Measurements from ENCODE around the gene TDRD9. TPM values are rescaled to one million over a fixed set of nuclear protein-coding genes. Genes with fewer than 3 reads are reported as not detected.
"Not testable (repeated sequence)": the region's sequence is repeated elsewhere in the genome, so short reads cannot be mapped to it uniquely, and the experiment has no call there.

The TDRD9 gene
- total RNA-seq, 1 donor from 2014 or later, result 0.96 TPM

DNA sequence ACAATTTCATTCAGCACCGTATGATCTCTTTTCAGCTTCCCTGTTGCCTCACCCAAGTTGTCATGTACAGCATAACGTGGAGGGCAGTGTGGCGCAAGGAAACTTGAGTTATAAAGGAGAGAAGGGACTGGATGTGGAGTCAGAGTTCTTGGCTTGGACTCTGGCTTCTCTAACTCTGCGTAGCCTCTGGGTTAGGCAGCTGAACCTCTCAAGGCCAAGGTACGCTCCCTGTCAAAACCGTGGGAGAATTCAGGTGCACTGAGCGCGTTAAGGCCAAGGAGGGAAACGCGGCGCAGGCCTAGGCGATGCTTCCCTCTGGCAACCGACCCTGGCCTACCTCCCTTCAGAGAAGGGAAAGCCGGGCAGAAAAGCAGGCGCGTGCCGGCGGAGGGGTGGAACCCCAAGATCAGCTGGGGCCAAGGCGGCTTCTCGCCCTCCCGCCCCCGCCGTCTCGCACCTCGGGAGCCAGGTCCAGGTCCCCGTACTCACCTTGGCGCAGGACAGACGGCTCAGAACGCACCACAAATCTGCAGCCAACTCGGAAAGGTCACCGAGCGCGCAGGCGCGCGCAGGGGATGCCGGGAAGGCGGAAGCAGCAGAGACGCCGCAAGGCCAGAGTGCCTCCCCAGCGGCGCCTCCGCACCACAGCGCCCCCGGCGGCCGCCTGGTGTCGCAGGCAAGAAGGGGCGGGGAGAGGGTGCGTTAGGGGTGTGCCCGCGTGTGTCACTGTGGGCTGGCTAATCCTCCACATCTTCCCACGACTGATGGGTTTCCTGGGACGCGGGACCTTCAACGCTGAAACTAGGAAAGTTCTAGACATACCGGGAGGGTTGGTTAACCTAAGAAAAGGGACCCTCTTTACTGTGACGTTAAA, 7.0 kb upstream of the TDRD9 start:
- peak; percentile 93 for DNase-seq (ENCODE audit: low spot score)

DNA sequence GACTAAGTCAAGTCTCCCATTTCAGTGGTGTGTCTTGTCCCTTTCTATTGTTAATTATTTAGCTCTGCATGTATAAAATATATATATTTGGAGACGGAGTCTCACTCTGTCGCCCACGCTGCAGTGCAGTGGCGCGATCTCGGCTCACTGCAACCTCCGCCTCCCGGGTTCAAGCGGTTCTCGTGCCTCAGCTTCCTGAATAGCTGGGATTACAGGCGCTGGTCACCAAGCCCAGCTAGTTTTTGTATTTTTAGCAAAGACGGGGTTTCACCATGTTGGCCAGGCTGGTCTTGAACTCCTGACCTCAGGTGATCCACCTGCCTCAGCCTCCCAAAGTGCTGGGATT, 6.4 kb upstream of the TDRD9 start:
- not testable (repeated sequence) for DNase-seq (ENCODE audit: low spot score)

DNA sequence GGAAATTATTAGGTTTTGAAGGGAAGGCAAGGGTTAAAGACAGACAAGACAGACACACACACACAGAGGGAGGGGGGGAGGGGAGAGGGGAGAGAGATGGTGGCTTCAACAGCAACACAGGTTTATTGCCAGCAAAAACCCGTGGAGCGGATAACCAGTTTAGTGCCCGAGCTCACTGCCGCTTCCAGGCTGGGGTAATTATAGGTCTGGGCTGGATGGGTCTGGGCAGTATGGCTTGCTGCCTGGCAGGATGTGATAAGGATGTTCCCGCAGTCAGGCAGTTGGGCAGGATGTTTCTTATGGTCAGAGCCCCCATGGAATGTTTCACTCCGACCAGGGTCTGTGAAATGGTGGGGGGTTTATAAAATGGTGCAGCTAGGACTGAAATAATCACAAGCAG, 4.4 kb upstream of the TDRD9 start:
- DNase-seq (ENCODE audit: low spot score), result peak; percentile 19

DNA sequence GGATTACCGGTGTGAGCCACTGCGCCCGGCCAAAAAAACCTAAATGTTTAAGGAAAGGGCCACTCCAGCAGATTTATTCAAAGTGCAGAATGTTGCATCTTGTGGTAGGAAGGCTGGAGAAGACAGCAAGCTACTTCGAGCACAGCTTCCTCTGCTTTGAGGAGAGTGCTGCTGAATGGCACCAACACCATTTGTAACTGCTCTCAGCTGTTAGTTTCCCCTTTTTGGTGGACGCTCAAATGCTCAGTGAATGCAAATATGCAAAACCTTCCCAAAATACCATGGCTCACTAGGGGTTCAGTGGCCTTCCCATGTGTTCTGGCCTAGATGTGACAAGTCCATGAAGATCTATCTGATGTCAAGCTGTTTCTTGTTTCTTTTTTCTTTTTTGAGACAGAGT, 2.9 kb upstream of the TDRD9 start:
- DNase-seq (ENCODE audit: low spot score), result no peak

DNA sequence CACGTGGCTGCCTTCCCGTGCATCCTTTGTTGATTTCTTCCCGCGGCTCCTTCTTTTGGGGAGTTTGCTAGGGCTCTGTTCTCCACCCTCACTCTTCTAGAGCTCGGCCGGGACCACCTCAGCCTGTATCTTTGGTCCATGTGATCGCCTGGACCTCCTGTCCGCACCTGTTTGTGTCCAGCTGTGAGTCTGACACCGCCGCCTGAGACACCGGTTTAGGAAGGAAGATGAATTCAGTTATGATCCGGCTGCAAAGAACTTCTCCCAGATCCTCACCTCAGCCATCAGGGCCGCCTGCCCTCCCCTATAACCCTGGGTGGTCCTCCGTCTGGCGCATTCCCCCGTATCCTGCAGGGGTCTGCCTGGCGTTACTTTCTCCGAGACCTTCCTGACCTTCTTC, 690 bp upstream of the TDRD9 start:
- no peak for DNase-seq (ENCODE audit: low spot score)

DNA sequence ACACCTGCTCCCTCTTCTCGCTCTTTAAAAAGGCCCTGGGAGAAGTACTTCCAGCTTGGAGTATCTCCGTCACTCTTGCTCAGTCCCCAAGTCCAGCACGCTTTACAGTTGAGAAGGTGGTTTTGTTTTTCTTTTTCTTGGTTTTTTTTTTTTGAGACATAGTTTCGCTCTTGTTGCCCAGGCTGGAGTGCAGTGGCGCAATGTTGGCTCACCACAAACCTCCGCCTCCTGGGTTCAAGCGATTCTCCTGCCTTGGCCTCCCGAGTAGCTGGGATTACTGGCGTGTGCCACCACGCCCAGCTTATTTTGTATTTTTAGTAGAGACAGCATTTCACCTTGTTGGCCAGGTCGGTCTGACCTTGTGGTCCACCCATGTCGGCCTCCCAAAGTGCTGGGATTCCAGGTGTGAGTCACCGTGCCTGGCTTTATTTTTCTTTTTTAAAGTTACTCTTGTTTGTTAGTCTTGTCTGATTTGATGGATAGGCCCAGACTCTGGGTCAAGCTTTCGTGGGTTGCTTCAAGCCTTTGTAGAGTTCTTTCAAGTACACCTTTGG, 1.9 kb downstream of the TDRD9 start:
- DNase-seq (ENCODE audit: low spot score), result no peak

DNA sequence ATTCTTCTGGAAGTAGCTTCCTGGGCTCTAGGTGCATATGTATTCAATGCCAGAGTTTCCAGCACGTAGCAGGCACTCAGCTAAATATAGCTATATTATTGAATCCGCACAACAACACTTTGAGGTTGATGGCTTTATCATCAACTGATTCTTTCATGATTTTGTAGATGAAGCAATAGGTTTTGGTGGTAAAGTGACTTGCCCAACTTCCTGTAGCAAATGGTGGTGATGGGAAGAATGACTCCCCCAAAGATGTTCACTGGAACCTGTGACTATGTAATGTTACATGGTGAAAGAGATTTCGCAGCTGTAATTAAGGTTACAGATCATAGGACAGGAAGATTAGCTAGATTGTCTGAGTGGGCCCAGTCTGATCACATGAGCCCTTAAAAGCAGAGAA, 3.2 kb downstream of the TDRD9 start:
- no peak for DNase-seq (ENCODE audit: low spot score)

DNA sequence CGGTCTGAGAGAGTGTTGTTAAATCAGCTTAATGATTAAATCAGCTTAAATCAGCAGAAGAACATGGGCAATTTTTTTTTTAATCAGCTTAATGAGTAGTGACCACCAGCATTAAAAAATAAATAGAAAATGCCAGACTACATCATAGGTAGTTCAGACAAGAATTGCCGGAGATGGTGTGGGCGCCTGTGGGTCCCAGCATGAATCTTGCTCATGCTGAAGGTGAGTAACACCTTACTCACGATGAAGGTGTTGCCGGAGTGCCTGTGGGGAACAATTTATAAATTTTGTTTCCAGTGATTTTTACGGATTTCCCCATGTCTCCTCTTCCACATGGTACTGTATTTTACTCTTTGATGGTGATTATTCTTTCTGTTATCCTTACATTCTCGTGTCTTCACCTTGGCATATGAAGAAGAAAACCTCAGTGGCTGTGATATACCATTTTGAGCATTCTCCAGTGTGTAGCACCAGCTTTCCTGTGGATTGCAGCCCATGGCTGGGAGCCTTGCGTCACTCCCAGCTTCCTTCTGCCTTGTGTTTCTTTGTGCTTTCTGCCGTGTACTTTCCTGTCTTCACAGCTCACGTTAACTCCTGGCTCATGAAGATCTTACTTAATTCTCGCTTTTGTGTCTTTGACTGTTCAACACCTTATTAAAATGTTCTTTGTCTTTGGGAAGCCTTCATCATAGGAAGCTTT, 4.7 kb downstream of the TDRD9 start:
- DNase-seq (ENCODE audit: low spot score), result no peak

DNA sequence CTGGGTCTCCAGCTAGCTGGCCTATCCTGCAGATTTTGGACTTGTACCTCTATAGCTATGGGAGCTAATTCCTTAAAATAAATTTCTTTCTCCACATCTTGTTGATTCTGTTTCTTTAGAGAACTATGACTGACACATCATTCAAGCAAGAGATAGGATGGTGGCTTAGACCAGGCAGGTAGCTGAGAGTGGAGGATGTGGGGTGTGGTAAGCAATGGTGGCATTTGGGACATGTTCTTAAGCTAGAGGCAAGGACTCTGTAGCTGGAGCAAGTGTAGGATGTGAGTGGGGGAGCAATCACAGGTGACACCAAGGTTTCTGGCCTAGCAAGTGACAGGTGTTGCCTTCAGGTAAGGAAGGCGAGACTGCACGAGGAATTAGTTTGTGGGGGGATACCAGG, 6.8 kb downstream of the TDRD9 start:
- no peak for DNase-seq (ENCODE audit: low spot score)

DNA sequence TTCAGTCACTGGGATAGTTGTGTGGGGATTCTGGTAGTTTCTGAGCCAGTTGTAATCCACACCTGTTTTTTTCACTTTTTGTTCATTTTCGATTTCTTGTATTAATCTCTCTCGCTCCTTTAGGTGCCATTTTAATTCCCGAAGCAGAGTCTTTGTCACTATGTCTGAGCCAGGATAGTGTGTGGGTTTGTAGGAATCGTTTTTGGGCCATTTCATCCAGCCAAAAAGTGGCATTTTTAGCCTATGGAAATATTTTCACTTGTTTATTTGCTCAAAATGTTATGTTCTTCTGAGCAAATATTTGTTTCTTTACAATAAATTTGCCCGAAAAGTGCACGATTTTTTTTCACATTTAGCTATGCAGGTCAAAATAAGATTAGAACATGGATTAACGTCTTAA, 13.2 kb downstream of the TDRD9 start:
- no peak for DNase-seq (ENCODE audit: low spot score)

DNA sequence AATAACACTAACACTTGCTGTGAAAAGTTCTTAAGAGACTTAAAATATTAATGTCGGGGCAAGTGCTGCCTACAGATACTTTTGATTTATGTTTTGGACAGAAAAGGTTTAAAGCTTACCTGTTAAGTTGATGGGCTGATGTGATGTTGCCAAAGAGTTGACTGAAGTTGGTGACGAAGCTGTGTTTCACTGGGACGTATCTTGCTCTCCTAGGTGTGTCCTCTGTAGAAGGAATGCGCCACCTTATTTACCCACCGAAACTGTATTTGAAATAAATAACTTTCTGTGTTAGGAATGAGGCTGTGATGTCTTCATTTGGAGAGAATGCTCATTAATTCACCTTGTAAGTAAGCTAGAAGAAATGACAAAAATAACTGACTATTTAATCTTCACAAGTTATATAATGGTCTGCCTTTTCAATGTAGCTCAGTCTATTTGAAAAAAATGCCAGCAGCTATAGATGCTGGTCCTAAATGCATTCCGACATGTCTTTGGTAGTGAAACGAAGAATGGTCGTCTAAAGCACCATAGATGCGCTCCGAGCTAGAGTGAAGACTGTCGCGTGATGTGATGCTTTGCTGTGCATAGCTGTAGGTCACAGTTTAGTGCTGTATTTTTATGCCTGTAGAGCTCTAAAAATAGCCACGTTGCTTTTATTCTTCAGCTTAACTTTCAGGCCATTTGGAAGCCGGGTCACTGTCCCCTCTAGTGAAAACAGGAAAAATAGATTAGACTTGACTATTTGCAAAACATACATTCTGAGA, 13.9 kb downstream of the TDRD9 start, which contains the start of gene RD3L:
RD3L (minus strand) TSS at position 557 of the 764 bp plus-strand sequence. CDS start 834 bp downstream, outside the sequence.
- no peak for DNase-seq (ENCODE audit: low spot score)

DNA sequence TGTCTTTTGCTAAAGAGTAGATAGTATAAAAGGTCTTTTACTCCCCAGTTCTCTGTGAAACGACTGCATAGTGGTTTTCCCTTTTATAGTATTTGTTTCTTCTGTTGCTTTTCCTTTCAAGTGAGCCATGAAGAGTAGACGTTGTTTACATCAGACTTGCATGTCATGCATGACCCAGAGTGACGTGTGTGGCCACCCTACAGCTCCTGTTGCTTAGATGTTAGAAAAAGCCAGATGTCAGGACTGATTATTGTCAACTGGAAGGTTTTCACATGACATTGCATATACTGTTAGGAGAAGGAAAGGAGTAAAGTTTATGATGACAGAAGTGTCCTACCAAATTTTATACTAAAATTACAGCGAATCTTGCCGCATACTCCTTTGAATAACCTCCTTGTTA, 15.4 kb downstream of the TDRD9 start:
- no peak for DNase-seq (ENCODE audit: low spot score)

DNA sequence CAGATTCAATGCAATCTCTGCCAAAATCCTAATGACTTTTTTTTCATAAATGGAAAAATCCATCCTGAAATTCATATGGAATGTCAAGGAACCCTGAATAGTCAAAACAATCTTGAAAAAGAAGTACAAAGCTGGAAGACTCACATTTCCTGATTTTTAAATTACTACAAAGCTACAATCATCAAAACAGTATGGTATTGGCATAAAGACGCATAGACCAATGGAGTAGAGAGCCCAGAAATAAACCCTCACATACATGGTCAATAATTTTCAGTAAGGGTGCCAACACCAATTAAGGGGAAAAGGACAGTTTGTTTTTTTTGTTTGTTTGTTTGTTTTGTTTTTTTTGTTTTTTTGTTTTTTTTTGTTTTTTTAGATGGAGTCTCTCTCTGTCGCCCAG, 18.7 kb downstream of the TDRD9 start:
- no peak for DNase-seq (ENCODE audit: low spot score)

DNA sequence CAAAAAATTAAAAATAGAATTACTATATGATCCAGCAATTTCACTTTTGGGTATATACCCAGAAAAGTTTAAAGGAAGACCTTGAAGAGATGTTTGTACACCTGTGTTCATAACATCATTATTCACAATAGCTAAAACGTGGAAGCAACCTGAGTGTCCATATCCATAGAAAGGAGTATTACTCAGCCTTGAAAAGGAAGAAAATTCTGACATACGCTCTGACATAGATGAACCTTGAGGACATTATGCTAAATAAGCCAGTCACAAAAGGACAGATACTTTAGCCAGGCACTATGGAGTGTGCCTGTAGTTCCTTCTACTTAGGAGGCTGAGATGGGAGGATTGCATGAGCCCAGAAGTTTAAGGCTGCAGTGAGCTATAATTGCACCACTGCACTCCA, 20.2 kb downstream of the TDRD9 start:
- no peak for DNase-seq (ENCODE audit: low spot score)

DNA sequence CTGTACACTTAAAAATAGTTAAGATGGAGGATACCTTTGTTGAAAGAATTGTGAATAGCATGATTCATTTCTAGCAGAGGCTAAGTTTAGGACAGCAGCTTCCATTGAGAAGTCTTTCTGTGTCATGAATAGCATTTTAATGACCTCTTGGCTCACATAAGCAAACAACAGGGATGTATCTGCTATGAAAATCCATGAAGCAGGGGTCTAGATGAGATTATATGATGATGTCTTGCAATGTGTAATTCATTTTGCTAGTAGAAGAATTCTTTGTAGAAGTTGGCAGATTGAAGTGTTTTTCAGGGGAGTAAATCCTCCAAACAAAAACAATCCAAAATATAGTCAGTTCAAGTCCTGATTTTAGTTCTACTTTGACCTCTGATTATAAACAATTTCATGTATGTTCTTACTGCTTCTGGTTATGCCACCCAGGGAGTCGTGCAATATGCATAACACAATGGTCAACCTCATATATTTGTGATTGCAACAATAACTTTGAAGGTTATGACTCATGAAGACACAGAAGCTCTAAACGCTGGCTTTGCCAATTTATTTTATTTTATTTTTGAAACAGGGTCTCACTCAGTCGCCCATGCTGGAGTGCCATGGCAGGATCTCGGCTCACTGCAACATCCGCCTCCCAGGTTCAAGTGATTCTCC, 21.0 kb downstream of the TDRD9 start:
- DNase-seq (ENCODE audit: low spot score), result no peak

DNA sequence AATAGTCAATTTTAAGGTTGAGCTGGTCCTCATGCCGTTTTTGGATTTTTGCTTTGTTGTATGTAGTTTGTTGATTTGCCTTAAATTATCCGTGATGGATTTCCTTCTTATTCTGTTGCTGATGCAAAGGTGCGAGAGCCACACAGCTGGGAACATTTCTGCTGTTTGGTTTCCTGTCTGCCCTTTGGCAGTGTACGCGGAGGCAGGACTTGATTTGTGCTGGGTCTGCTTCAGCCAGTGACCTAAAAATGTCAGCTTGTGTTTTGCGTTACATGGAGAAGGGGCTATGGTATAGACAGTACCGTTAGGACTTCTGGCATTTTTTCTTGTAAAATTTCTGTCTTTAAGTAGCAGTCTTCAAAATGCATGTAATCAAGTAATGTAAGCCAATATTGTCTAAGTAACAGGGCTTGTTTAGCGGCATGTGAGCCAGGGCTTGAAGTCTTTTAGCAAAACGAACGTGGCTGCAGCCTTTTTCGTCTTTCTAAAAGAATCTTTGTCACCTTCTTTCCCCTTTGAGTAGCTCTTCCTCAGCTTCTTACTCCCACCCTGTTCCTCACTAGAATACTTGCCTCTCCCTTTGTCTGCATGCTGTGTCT, 32.3 kb downstream of the TDRD9 start:
- no peak for DNase-seq (ENCODE audit: low spot score)

DNA sequence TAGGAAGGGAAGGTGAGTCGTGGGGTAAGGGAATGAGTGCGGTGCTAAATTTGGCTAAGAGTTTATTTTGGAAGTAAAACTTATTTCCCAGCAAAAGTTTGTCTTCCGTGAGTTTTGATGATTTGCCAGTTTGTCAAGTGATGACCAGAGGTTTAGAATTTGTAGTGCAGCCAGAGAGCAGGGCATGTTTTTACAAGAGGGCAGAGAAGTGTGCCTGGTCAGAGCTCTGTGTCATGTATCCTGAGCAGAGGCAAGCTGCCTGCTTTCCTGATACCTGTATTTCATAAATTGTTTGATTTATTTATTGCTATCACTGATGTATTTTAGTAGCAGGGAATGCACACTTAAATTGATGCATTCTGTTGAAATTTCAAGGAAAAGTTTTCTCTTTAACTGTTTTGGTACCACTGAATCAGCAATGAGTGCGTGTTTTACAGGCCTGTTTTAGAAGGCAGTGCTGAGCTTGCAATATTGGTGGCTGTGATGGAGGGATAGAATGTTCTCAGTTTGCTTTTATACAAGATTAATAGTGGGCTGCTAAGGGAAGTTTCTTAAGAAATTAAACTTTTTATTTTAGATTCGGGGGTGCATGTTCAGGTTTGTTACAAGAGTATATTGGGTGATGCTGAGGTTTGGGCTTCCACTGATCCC, 33.8 kb downstream of the TDRD9 start:
- no peak for DNase-seq (ENCODE audit: low spot score)

DNA sequence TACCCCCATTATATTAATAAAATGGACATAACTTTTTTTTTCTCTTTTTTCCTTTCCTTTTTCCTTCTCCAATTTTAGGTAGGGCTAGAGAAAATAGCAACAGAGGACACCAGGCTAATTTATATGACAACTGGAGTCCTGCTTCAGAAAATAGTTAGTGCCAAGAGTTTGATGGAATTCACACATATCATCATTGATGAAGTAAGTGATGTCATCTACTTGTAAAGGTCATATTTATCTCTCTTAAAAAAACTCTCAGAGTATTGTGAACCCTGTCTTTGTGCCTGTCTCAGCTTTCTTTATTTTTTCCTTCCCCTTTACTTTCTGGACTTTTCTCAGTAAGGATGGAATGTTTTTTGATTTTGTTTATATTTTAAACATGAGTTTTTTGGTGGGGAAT, 38.4 kb downstream of the TDRD9 start:
- no peak for DNase-seq (ENCODE audit: low spot score)

DNA sequence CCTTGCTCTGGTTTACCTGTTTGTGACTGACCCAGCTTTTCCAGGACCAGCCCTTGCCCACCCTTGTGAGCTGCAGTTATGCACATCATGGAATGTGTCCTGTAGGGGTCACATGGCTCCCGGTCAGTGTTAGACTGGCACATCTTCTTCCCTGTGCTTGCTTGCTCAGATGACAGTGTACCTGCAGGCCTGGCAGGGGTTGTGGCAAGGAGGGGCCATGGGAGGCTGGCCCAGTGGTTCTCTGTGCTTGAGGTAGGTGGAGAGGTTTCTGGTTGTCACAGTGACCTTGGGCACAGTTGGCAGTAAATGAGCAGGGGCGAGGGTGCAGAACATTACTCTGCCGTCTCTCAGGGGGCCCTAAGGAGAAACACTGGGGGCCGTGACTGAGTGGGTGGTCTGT, 41.7 kb downstream of the TDRD9 start:
- DNase-seq (ENCODE audit: low spot score), result no peak

DNA sequence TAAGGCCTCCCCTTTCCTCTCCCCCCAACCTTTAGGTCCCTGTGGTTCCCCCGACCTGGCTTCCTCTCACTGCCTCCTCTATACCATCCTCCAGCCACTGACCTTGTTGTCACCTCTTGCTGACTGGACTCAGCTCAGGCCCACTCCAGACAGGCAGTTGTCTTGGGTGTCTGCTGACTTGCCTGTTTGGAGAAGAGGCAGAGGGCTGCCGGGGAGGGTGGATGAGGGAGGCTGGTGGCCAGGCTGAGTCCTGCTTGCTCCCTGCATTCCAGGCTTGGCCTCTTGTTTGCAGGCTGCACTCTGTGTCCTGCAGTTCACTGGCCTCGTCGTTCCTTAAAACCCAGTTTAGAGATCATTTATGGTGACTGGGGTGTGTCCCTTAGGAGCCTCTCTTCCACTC, 45.1 kb downstream of the TDRD9 start:
- no peak for DNase-seq (ENCODE audit: low spot score)

DNA sequence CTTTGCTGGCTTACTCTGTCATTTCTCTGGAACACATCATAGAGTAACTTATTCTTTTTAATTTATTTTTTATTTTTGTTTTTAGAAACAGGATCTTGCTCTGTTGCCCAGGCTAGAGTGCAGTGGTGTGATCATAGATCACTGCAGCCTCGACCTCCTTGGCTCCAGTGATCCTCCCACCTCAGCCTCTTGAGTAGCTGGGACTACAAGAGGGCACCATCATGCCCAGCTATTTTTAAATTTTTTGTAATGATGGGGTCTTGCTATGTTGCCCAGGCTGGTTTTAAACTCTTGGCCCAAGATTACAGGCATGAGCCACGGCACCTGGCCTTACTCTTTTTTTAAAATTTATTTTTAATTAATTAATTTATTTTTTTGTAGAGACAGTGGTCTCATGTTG, 46.3 kb downstream of the TDRD9 start:
- DNase-seq (ENCODE audit: low spot score), result no peak
